Activated CD4-positive, alpha-beta T cell treated with anti-CD3 and anti-CD28 coated beads for 48 hours (primary cell): ENCODE data around the gene ZNF346.
"Not testable (repeated sequence)": the region's sequence is repeated elsewhere in the genome, so short reads cannot be mapped to it uniquely, and the experiment has no call there.

Experiments used
- DNase-seq: peaks from one replicate; pipeline ENCODE4 v3.0.0-alpha.2; 2020

The ZNF346 gene

GRCh38 chr5:177010153-177010552 lies 12.3 kb upstream of the ZNF346 start:
- no peak for DNase-seq

- DNase-seq: no peak
These were observed 7.3 kb upstream of the ZNF346 start for GRCh38 chr5:177015156-177015555.

GRCh38 chr5:177018341-177018740 lies 4.2 kb upstream of the ZNF346 start:
- DNase-seq: no peak

GRCh38 chr5:177020033-177020432 lies 2.5 kb upstream of the ZNF346 start:
- DNase-seq: no peak

- DNase-seq: peak; percentile 22
These were observed 788 bp downstream of the ZNF346 start for GRCh38 chr5:177023303-177023664.

- no peak for DNase-seq
These were observed 2.1 kb downstream of the ZNF346 start for GRCh38 chr5:177024559-177024958.

- DNase-seq: no peak
These were observed 2.7 kb downstream of the ZNF346 start for GRCh38 chr5:177025101-177025601.

- no peak for DNase-seq
These were observed 5.2 kb downstream of the ZNF346 start for GRCh38 chr5:177027665-177028064.

GRCh38 chr5:177029498-177029897 lies 7.0 kb downstream of the ZNF346 start:
- no peak for DNase-seq

- no peak for DNase-seq
These were observed 13.5 kb downstream of the ZNF346 start for GRCh38 chr5:177035976-177036375.

GRCh38 chr5:177036443-177036842 lies 13.9 kb downstream of the ZNF346 start:
- no peak for DNase-seq

GRCh38 chr5:177036921-177037320 lies 14.4 kb downstream of the ZNF346 start:
- DNase-seq: no peak

- DNase-seq: peak; percentile 9
These were observed 18.4 kb downstream of the ZNF346 start for GRCh38 chr5:177040814-177041420.

GRCh38 chr5:177041936-177042335 lies 19.4 kb downstream of the ZNF346 start:
- DNase-seq: no peak

- DNase-seq: no peak
These were observed 20.6 kb downstream of the ZNF346 start for GRCh38 chr5:177043114-177043513.

- DNase-seq: no peak
These were observed 21.5 kb downstream of the ZNF346 start for GRCh38 chr5:177043958-177044357.

GRCh38 chr5:177044641-177045040 lies 22.1 kb downstream of the ZNF346 start:
- no peak for DNase-seq

GRCh38 chr5:177045631-177046030 lies 23.1 kb downstream of the ZNF346 start:
- no peak for DNase-seq

- DNase-seq: not testable (repeated sequence)
These were observed 26.0 kb downstream of the ZNF346 start for GRCh38 chr5:177048531-177048930.

- no peak for DNase-seq
These were observed 26.8 kb downstream of the ZNF346 start for GRCh38 chr5:177049285-177049684.

GRCh38 chr5:177064500-177065277 lies 42.2 kb downstream of the ZNF346 start:
- no peak for DNase-seq

- no peak for DNase-seq
These were observed 43.0 kb downstream of the ZNF346 start for GRCh38 chr5:177065491-177065890.

- DNase-seq: no peak
These were observed 43.7 kb downstream of the ZNF346 start for GRCh38 chr5:177066224-177066623.

GRCh38 chr5:177067503-177067902 lies 45.0 kb downstream of the ZNF346 start:
- no peak for DNase-seq
